ENCODE measurements around the gene NOTCH1.
"Not testable (repeated sequence)": the region's sequence is repeated elsewhere in the genome, so short reads cannot be mapped to it uniquely, and the experiment has no call there.

Gene NOTCH1

DNA sequence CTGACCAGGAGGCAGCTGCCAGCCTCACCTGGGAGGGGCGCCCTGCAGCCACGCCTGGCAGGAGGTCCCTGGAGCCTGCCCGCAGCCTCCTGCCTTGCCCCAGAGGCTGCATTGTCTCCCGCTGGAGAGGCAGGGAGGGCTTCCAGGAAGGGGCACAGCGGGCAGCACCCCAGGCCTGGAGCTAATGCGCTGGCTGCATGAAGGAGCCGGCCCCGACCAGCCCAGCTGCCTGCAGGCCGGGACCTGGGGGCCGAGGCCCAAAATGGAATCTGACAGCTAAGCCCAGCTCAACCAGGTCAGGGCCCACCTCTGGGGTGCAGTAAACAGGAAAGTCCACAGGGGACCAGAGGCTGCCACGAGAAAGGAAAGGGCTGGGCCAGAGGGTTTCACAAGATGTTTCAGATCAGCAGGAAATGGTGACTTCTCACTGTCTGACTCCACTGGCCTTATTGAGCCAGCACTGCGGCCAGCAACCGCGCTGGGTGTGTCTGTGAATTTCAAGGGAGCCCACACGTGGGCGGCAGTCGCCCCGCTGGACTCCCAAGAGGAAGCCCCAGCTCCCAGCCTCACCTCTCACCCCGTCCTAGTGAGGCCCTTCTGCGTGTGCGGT lies 18.6 kb upstream of the NOTCH1 start:
- peak; percentile 72 for DNase-seq

DNA sequence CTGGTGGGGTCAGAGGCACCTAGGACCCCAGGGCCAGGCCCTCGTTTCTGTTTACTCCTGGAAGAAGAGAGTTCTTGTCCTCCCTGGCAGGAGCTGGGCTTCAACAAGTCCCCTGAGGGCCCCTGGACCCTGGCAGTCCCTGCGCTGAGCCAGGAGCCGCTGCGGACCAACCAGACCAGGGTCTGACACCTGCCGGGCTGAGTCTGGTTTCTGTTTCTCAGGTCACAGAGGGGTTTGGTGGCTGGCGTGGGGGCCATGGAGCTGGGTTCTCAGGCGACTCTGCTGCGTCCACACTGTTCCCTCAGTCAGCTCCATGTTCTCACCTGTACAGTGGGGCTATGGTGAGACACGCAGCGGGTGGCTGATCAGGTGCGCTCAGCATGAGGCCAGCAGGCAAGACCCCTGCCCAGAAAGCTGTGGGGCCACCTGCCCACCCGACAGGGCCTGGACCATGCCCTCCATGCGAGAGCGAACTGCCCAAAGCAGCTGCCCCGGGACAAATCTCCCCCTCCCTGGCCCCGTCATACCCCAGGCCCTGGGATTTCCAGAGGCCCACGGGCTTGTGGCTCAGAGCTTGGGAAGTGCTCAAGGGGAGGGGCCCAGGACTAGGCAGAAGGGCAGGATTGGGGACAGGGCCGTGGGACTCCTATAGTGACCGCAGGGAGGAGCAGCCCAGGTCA lies 17.9 kb upstream of the NOTCH1 start:
- no peak for DNase-seq

DNA sequence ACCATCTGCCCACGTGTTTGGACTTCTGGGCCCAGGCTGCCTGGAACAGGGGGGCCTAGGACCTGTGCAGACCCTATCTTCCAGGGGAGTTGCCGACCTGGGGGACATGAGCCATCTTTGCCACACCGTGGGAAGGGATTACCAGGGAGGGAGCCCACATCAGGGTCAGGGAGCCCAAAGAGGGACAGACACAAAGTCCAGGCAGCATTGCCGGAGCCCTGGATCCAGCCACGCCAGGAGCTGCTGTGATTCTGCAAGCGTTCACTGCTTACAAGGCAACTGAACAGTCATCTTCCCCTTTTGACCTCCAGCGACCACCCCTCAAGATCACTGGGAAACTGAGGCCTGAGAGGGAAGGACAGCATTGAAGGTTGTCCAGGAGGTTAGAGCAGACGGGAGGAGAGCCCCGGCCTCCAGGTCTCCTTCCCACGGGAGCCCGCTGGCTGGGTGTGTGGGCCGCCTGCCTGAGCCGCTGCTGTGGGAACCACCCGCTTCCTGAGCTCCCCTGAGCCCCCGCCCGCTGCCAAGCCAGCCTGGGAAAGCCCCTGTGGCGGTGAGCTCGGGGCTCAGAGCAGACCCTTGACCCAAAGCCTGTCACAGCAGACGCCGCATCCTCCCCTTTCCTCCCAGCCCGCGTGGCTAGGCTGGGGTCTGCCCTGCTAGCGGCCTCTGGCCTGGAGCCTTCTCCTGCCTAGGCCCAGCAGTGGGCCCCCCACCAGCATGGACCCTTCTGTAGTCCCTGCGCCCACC lies 17.1 kb upstream of the NOTCH1 start:
- no peak for DNase-seq

DNA sequence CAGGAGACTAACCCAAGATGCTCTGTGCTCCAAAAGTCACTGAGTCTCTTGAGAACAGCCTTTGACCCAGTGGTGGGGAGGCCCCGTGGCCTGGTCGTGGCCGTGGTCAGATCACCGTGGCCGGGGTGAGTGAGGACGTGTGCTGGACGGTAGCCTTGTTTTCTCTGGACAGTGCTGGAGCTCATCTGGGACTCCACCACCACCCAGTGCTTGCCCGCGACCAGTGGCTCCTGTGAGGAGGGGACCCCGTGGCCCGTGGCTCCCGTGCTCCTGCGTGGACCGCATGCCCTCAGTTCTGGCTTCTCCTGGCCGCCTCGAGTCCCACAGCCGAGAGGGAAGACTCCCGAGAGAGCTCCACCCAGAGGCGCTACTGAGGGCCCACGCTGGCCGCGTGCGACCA lies 15.9 kb upstream of the NOTCH1 start:
- no peak for DNase-seq

DNA sequence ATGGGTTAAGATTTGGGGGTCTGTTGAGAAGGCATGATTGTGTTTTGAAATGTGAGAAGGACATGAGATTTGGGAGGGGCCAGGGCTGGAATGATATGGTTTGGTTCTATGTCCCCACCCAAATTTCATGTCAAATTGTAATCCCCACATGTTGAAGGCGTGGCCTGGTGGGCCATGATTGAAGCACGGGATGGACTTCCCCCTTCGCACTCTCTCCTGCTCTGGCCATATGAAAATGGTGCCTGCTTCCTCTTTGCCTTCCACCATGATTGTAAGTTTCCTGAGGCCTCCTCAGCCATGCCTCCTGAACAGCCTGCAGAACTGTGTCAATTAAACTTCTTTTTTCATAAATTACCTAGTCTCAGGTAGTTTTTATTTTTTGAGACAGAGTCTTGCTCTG lies 14.7 kb upstream of the NOTCH1 start:
- DNase-seq = no peak

DNA sequence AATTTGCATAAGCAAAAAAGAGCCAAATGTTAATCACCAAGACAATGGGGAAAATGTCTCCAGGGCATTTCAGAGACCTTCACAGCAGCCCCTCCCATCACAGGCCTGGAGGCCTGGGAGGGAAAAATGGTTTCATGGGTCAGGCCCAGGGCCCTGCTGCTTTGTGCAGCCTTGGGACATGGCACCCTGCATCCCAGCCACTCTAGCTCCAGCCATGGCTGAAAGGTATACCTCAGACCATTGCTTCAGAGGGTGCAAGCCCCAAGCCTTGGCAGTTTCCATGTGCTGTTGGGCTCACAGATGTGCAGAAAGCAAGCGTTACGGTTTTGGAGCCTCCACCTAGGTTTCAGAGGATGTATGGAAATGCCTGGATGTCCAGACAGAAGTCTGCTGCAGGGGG lies 13.5 kb upstream of the NOTCH1 start:
- DNase-seq = not testable (repeated sequence)

DNA sequence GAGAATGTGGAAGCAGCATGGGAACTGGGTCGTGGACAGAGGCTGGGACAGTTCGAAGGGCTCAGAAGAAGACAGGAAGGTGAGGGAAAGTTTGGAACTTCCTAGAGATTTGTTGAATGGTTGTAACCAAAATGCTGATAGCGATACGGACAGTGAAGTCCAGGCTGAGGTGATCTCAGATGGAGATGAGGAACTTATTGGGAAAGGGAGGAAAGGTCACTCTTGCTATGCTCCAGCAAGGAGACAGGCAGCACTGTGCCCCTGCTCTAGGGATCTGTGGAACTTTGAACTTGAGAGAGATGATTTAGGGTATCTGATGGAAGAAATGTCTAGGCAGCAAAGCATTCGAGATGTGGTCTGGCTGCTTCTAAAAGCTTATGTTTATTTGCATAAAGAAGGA lies 13.0 kb upstream of the NOTCH1 start:
- not testable (repeated sequence) for DNase-seq

DNA sequence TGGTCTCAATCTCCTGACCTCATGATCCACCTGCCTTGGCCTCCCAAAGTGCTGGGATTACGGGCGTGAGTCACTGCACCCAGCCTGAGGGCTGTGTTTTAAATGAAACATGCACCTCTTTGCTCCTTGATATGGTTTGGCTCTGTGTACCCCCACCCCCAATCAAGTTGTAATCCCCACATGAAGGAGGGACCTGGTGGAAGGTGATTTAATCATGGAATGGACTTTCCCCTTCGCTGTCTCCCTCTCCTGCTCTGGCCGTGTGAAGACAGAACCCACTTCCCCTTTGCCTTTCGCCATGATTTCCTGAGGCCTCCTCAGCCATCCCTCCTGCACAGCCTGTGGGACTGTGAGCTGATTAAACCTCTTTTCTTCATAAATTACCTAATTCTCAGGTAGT lies 12.5 kb upstream of the NOTCH1 start:
- DNase-seq = no peak

DNA sequence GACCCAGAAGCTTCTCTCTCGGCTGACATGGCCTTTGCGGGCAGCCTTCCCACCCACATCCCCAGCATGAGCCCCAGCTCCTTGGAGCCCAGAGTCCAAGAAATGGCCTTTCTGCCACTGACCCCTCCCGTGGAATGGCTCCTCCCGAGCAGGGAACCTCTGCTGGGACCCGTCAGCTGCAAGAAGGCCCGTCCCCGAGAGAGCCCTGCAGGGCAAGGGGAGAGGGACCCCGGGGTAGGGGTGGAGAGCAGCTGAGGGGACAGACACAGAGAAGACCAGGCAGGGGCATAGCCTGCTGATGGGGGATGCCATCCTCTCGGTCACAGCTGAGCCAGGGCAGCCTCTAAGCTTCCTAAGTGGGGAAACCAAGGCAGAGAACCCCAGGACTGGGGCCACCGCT lies 11.2 kb upstream of the NOTCH1 start:
- DNase-seq = no peak

DNA sequence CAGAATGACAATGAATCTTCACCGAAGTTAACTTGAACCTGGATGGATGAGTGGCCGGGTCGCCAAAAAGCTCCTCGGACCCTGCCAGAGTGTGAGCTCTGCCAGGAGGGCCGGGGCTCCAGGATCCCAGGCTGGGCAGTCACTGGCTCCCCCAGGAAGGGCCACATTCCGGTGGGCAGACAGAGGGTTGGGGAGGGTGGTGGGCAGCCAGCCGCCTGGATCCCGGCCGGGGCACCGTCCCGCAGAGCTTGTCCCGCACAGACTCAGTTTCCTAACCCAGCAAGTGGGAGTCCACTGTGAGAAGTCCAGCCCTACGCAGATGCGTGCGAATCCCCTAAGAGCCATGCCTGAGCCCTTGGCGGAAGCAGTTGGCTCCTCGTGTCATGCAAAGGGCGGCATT lies 10.3 kb upstream of the NOTCH1 start:
- DNase-seq = no peak

DNA sequence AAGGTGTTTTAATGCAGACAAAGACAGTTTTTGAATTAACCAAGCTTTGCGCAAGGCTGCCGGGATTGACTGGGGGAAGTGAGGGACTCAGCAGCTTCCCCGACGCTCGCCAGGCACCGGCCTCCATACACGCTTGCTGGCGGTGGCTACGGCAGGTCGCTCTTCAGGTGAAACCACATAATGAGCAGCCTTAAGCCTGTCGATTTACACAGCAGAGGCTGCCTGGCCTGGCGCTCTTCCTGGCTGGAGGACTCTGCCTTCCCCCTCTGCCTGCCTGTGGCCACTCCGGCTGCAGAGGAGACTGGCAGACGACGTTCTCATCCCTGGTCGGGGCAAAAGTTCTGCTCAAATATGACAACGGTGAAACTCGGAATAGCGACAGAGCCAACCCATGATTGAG lies 9.0 kb upstream of the NOTCH1 start:
- no peak for DNase-seq

DNA sequence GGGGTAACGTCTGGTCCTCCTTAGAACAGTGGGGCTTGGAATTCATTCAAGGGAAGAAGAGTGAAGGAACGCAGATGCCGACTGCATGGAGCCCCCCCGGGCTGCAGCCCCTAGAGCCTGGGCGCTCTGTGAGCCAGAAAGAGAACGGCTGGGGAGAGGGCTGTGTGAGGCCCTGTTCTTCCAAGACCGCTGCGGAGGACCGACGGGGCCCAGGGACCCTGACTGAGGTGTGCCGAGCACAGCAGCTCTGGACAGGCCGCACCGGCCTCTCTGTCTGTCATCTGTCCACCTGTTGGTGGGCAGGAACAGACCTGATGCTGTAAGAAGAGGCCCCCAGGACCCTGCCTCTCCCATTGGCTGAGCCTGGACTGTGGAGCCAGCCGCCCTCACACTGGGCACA lies 7.7 kb upstream of the NOTCH1 start:
- no peak for DNase-seq

DNA sequence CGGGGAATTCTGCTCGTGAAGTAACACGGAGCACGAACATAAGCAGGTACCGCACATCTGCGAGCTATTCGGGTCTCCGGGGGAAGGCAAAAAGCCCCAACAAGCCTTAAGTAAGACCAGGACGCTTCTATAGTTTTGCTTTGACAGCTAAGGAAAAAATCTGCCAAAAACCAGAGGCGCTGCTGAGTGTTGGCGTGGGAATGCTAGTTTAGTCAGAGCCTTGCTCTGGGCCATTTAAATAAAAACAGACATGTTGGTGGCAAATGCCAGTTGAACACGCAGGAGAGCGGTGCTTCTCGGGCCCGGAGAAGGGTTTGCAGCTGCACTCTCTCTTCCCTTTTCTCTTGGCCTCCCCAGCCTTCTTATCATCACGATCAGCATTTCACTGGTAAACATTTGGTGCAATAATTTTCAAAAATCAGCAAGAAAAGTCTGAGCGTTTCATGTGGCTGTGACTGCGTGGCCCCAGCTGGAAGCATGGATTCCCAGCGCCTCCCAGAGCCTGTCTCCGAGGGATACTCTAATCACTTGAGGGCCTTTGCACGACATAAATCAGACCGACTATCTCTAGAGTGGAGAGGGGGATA lies 6.4 kb upstream of the NOTCH1 start:
- peak; percentile 47 for DNase-seq

DNA sequence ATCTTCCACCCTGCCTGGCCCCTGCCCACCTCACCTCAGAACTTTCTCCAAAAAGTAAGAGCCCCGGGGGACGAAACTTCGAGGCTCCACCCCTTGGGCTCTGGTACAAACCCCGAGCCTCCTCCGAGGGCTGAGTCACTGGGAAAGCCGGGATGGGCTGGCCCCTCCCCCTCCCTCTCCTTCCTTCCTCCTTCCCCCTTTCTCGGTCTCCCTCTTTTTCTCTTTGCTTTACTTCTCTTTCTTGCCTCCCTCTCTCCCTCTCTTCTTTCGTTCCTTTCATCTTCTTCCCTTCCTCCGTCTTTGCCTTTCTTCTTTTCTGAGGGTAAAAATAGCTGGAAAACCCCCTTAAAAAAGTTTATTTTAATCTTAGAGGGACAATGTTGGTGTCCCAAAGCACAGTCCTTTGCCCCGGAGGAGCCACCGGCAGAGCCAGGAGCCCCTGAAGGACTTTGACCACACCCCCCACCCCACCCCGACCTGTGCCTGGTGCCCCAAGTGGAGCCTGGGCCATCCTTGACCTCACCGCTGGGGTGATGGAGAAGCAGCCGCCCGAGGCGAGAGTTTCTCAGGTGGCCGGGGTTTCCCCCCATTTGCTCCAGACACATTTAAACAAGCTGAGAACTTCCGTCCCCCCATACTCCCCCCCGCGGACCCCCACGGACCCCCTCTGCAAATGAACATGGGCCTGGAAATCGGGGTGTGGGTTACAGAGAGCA lies 5.7 kb upstream of the NOTCH1 start:
- peak; percentile 69 for DNase-seq

DNA sequence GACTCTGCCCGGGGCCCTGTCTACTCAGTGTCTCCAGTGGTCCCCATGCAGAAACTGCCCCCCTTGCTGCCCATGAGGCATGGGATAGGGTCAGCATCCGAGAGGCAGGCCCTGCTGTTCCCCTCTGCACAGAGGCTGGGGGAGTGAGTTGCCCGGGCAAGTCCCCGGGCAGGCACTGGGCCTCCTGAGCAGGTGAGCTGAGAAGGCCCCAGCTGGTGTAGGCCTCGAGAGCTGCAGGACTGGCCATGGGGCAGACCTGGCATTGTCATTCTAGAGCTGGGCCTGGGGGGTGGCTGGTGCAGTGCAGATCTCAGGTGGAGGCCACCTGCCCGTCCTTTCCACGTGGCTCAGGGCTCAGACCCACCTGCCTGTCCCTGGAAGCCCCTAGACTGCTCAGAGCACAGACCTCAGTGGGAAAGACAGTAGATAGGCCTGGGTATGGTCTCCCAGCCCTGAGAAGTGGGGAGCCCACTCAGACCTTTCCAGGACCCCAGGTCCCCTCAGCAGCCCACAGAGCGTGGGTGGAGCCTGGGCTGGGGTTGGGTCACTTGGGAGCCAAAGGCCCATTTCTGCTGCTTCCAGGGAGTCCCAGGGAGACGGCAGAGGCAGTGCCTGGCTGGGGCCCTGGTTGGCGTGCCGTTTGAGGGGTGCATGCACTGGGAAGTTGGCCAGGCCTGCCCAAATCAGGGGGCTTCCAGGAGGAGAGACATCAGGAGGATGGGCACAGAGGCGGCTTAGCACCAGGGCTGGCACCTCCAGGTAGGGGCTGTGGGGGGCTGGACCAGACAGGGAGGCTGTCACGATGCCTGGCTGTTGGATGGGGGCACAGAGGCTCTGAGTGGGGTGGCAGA lies 4.8 kb upstream of the NOTCH1 start:
- DNase-seq = no peak

DNA sequence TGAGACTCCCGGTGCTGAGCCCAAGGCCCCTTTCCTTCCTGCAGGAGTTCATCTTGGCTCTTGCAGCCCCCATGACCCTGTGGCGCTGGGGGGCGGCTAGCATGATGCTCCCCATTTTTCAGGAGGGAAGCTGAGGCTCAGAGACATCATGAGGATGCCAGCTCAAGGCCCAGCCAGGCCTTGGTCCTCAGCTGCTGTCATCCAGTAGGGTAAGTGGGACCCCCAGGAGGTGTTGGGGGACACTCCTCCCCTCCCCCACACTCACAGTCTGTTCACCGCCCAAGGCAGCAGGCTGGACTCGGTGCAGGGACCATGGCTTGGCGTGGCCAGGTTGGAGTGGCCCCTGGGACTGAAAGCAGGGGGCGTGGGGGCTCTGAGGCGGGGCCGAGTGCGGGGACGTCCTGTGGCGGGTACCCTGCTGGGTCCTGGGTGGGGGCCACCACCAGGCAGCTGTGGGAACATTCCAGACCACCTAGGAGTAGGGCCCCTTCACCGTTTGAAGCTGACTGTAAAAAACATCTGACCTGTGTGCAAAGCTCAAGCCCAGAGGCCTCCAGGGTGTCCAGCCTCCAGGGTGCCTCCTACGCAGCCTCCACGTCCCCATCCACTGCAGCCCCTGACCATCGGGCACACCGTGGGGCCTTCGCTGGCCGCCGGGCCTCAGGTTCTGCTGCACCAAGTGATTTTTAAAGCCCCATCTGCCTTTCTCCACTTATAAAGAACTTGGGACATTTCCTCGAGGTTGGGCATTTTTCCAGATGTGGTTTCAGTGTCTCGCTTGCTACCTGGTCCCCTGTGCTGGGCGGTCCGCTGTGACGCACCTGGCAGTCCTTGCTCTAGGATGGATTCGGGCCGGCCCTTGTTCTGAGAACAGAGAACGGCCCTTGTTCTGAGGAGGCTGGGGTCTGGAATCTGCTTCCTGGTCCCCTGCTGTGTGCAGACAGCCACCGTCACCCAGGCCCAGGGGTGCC lies 3.4 kb upstream of the NOTCH1 start:
- no peak for DNase-seq

DNA sequence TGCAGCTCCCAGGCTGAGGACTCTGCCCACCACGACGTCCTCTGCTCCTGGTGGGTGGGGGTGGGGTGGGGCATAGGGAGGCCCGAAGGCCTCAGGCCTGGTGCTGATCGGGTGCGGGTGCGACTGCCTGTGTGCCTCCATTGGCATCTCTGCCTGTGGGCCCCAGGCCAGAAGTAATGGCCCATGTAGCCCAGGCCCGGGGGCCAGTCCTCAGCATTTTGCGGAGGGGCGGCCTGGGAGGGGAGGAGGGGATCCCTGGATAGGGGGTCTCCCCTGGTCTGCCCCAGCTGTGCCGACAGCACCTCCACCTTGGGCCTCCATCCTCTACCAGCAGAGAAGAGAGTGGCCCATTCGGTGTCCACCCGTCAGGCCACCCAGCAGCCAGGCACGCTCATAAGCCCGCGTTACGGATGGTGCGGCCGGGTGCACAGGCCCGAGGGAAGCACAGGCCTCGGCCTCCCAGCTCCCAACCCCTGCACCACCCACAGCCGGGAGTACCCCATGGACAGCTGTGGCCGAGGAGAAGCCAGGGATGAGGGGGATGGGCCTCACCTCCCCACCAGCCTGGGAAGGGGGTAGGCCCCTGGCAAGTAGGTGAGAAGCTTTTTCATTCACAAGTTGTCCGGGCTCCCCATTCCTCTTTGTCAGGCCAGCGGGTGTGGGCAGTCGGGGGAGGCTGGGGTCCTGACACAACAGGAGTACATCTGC lies 1.8 kb upstream of the NOTCH1 start:
- no peak for DNase-seq

DNA sequence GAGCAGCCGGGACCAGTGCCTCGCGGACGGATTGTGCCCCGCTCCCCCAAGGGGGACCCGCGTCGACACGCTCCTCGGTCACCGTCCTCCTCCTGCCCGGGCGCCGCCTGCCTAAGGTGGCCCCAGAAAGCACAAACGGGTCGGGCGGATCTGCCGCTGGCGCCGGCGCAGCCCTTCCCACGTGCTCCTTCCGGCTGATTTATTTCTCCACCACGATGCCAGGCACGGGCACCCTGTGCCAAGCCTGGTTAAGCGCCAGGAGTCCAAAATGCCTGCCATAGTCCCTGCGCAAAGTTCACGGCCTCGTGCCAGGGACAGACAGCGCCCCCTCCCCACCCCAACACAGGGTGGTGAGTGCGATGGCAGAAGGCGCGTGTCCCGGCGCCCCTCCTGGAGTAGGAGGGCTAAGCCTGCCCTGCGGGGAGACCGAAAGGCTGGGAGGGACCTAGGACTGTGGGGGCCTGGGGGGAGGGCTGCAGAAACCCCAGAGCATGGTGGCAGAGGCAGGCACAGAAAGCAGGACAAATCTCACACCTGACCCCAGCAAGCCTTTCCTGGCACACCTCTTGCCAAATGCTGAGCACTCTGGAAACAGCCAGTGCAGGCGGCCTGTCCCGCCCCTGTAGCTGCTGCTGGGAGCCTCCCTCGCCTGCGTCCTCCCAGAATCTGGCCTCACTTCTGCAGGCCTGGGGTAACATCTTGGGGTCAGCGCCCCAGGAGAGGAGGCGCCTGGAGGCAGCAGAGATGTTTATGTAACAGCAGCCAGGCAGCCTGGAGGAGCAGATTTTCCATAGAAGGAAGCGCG lies 1.1 kb upstream of the NOTCH1 start:
- DNase-seq = peak; percentile 75

DNA sequence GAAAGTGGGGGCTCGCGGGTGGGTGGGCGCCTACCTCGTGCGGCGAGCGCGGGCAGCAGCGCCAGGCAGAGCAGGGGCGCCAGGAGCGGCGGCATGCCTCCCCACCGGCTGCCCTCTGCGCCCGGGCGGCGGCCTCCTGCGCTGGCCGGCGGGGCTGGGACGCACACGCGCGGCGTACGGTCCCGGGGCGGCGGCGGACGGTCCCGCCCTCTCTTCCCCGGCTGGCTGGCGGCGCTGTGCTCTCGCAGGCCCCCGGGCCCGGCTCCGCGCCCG lies 220 bp downstream of the NOTCH1 start:
- no peak for DNase-seq

Data from femur (tissue), 1 donor.